Measurements from ENCODE around the gene ANKRD33B.

Gene ANKRD33B

GRCh38 chr5:10700516-10700915 is 136.6 kb downstream of the ANKRD33B start:
- no peak for TF ChIP-seq SUZ12 (IDR thresholded peaks at IDR 0.05; ENCODE audit: extremely low read depth, insufficient read depth, insufficient read length)
- no peak for TF ChIP-seq ZNF274 (IDR thresholded peaks at IDR 0.05; ENCODE audit: low read depth, low read length)
- TF ChIP-seq YY1 (IDR thresholded peaks at IDR 0.05; ENCODE audit: insufficient read depth, insufficient read length): no peak
- peaks cover 17% of the 10 kb centered on the region for H3K36me3 ChIP-seq (ENCODE audit: insufficient read depth, insufficient read length, low read length)
- no peak overlapping the region for H3K9ac ChIP-seq (ENCODE audit: insufficient read length, low read depth)
- no peak overlapping the region for H3K4me3 ChIP-seq (ENCODE audit: insufficient read length, low read depth)
- no peak for DNase-seq (ENCODE audit: low read depth, low spot score)
- H3K27me3 ChIP-seq (ENCODE audit: insufficient read depth, insufficient read length): no peaks in the 10 kb centered on the region
- H3K9me3 ChIP-seq (ENCODE audit: insufficient read depth, low read length): no peaks in the 10 kb centered on the region
- peaks cover 5% of the 10 kb centered on the region for H3K4me1 ChIP-seq (ENCODE audit: insufficient read depth, insufficient read length)

DNA sequence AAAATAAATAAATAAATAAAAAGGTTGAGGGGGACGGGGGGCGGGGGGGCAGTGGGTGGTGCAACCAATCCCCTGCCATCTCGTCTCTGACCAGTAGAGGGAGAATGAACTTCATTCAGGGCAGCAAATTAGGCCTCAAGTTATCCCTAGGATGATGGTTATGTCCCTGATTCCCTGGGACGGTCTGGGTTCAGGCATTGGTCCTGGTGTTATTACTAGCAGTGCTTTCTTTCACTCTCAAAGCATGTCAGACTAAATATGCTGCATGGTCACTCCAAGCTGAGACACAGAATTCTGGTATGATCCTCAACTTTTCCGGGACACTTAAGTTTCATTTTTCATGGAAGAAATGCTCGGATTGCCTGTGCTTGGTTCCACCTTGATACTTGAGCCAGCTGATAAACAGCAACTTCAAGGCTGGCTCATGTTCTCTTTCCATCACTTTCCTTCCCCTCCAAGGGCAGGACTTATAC is 137.7 kb downstream of the ANKRD33B start:
- Histone ChIP-seq H3K9me3 (ENCODE audit: insufficient read depth, low read length) (no peaks in the 10 kb centered on the region), H3K4me3 (ENCODE audit: insufficient read length, low read depth) (no peak overlapping the region), H3K9ac (ENCODE audit: insufficient read length, low read depth) (no peak overlapping the region), H3K27me3 (ENCODE audit: insufficient read depth, insufficient read length) (no peaks in the 10 kb centered on the region), H3K4me1 (ENCODE audit: insufficient read depth, insufficient read length) (peaks cover 5% of the 10 kb centered on the region), H3K36me3 (ENCODE audit: insufficient read depth, insufficient read length, low read length) (peaks cover 17% of the 10 kb centered on the region)
- no peak for TF ChIP-seq YY1 (IDR thresholded peaks at IDR 0.05; ENCODE audit: insufficient read depth, insufficient read length)
- TF ChIP-seq ZNF274 (IDR thresholded peaks at IDR 0.05; ENCODE audit: low read depth, low read length): no peak
- no peak for TF ChIP-seq SUZ12 (IDR thresholded peaks at IDR 0.05; ENCODE audit: extremely low read depth, insufficient read depth, insufficient read length)
- DNase-seq (ENCODE audit: low read depth, low spot score): no peak

- Histone ChIP-seq H3K4me1 (ENCODE audit: insufficient read depth, insufficient read length) (peaks cover 5% of the 10 kb centered on the region), H3K36me3 (ENCODE audit: insufficient read depth, insufficient read length, low read length) (peaks cover 15% of the 10 kb centered on the region), H3K4me3 (ENCODE audit: insufficient read length, low read depth) (no peak overlapping the region), H3K9me3 (ENCODE audit: insufficient read depth, low read length) (no peaks in the 10 kb centered on the region), H3K27me3 (ENCODE audit: insufficient read depth, insufficient read length) (no peaks in the 10 kb centered on the region), H3K9ac (ENCODE audit: insufficient read length, low read depth) (no peak overlapping the region)
- TF ChIP-seq SUZ12 (IDR thresholded peaks at IDR 0.05; ENCODE audit: extremely low read depth, insufficient read depth, insufficient read length) (no peak), YY1 (IDR thresholded peaks at IDR 0.05; ENCODE audit: insufficient read depth, insufficient read length) (no peak), ZNF274 (IDR thresholded peaks at IDR 0.05; ENCODE audit: low read depth, low read length) (no peak)
- DNase-seq (ENCODE audit: low read depth, low spot score): no peak
Measured at GRCh38 chr5:10702040-10702629, 138.3 kb downstream of the ANKRD33B start.

DNA sequence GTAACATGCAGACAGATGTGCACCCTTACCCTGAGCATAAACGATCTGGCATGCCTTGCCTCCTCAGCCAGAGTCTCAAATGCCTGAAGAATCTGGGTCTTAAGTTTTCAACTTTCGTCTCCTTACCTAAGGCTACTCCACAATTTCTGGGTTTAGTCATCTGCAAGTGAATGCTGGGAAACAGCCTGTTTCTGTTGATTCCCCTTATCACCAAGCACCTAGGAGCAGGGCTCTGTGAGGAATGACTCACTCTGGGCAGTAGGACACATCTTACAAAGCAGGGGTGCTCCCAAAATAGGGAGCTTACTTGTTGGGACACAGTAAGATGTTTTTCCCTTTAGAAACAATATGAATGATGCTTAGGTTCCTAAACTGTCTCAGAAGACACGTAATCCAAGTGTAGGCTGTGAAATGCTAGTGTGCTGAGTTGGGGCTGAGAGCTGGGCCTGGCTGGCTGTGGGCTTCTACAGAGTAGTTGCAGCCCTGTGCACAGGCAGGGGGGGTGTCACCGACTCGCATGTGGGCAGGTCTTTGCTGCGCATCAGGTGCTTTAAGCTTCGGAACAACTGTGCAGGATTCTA is 139.1 kb downstream of the ANKRD33B start:
- TF ChIP-seq YY1 (IDR thresholded peaks at IDR 0.05; ENCODE audit: insufficient read depth, insufficient read length) (no peak), SUZ12 (IDR thresholded peaks at IDR 0.05; ENCODE audit: extremely low read depth, insufficient read depth, insufficient read length) (no peak), ZNF274 (IDR thresholded peaks at IDR 0.05; ENCODE audit: low read depth, low read length) (no peak)
- Histone ChIP-seq H3K9me3 (ENCODE audit: insufficient read depth, low read length) (no peaks in the 10 kb centered on the region), H3K9ac (ENCODE audit: insufficient read length, low read depth) (no peak overlapping the region), H3K4me3 (ENCODE audit: insufficient read length, low read depth) (no peak overlapping the region), H3K27me3 (ENCODE audit: insufficient read depth, insufficient read length) (no peaks in the 10 kb centered on the region), H3K4me1 (ENCODE audit: insufficient read depth, insufficient read length) (peaks cover 5% of the 10 kb centered on the region), H3K36me3 (ENCODE audit: insufficient read depth, insufficient read length, low read length) (peaks cover 16% of the 10 kb centered on the region)
- no peak for DNase-seq (ENCODE audit: low read depth, low spot score)

DNA sequence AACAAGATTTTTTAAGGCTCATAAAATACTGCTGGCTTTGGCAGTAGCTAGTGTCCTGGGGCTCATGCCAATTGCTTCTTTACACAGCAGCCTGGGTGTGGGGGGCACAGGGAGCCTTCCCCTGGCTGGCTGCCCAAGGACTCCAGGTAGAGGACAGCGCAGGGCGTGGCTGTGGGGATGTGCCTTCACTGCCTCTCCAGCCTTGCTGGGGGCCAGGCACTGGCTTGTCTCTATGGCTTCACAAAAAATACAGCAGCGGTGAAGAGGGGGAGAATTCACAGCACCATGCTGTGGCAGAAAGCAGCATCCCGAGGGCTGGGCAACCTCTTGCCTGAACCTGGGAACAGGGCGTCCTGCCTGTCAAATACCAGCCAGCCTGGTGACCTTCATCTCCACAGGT is 139.8 kb downstream of the ANKRD33B start:
- Histone ChIP-seq H3K4me1 (ENCODE audit: insufficient read depth, insufficient read length) (peaks cover 5% of the 10 kb centered on the region), H3K9ac (ENCODE audit: insufficient read length, low read depth) (no peak overlapping the region), H3K9me3 (ENCODE audit: insufficient read depth, low read length) (no peaks in the 10 kb centered on the region), H3K36me3 (ENCODE audit: insufficient read depth, insufficient read length, low read length) (peaks cover 16% of the 10 kb centered on the region), H3K4me3 (ENCODE audit: insufficient read length, low read depth) (no peak overlapping the region), H3K27me3 (ENCODE audit: insufficient read depth, insufficient read length) (no peaks in the 10 kb centered on the region)
- no peak for DNase-seq (ENCODE audit: low read depth, low spot score)
- no peak for TF ChIP-seq YY1 (IDR thresholded peaks at IDR 0.05; ENCODE audit: insufficient read depth, insufficient read length)
- TF ChIP-seq ZNF274 (IDR thresholded peaks at IDR 0.05; ENCODE audit: low read depth, low read length): no peak
- TF ChIP-seq SUZ12 (IDR thresholded peaks at IDR 0.05; ENCODE audit: extremely low read depth, insufficient read depth, insufficient read length): no peak

- TF ChIP-seq YY1 (IDR thresholded peaks at IDR 0.05; ENCODE audit: insufficient read depth, insufficient read length) (no peak), SUZ12 (IDR thresholded peaks at IDR 0.05; ENCODE audit: extremely low read depth, insufficient read depth, insufficient read length) (no peak), ZNF274 (IDR thresholded peaks at IDR 0.05; ENCODE audit: low read depth, low read length) (no peak)
- Histone ChIP-seq H3K27me3 (ENCODE audit: insufficient read depth, insufficient read length) (no peaks in the 10 kb centered on the region), H3K36me3 (ENCODE audit: insufficient read depth, insufficient read length, low read length) (peaks cover 25% of the 10 kb centered on the region), H3K9me3 (ENCODE audit: insufficient read depth, low read length) (no peaks in the 10 kb centered on the region), H3K4me3 (ENCODE audit: insufficient read length, low read depth) (no peak overlapping the region), H3K9ac (ENCODE audit: insufficient read length, low read depth) (no peak overlapping the region), H3K4me1 (ENCODE audit: insufficient read depth, insufficient read length) (peaks cover 5% of the 10 kb centered on the region)
- no peak for DNase-seq (ENCODE audit: low read depth, low spot score)
Measured at GRCh38 chr5:10704949-10705621, 141.2 kb downstream of the ANKRD33B start.

GRCh38 chr5:10705747-10706146 is 141.9 kb downstream of the ANKRD33B start:
- H3K36me3 ChIP-seq (ENCODE audit: insufficient read depth, insufficient read length, low read length): peaks cover 28% of the 10 kb centered on the region
- no peak overlapping the region for H3K9ac ChIP-seq (ENCODE audit: insufficient read length, low read depth)
- no peaks in the 10 kb centered on the region for H3K27me3 ChIP-seq (ENCODE audit: insufficient read depth, insufficient read length)
- peaks cover 8% of the 10 kb centered on the region for H3K4me1 ChIP-seq (ENCODE audit: insufficient read depth, insufficient read length)
- TF ChIP-seq YY1 (IDR thresholded peaks at IDR 0.05; ENCODE audit: insufficient read depth, insufficient read length): no peak
- no peak for TF ChIP-seq ZNF274 (IDR thresholded peaks at IDR 0.05; ENCODE audit: low read depth, low read length)
- DNase-seq (ENCODE audit: low read depth, low spot score): no peak
- no peak overlapping the region for H3K4me3 ChIP-seq (ENCODE audit: insufficient read length, low read depth)
- H3K9me3 ChIP-seq (ENCODE audit: insufficient read depth, low read length): no peaks in the 10 kb centered on the region

Data from NT2/D1 (cell line).